Measurements from ENCODE around the gene DEPDC1B.
"Not testable (repeated sequence)": the region's sequence is repeated elsewhere in the genome, so short reads cannot be mapped to it uniquely, and the experiment has no call there.

DEPDC1B gene

DNA sequence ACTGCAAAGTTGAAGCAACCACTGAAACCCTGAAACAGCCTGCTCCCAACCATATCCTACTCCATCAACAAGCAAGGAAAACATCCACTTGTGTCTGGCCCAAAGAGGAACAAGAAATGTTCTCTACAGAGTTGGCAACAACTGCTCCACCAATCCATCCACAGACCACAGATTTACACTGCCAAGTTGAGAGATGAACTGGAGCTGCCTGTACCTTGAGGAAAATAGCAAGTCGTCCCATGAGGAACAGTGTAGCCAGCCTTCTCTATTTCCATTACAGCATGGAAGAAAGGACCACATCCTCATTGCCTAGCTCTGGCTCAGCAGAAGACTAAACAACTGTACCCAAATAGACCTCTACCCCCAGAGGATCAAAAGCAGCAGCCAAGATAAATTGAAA is 60.4 kb downstream of the DEPDC1B start:
- DNase-seq, result no peak

DNA sequence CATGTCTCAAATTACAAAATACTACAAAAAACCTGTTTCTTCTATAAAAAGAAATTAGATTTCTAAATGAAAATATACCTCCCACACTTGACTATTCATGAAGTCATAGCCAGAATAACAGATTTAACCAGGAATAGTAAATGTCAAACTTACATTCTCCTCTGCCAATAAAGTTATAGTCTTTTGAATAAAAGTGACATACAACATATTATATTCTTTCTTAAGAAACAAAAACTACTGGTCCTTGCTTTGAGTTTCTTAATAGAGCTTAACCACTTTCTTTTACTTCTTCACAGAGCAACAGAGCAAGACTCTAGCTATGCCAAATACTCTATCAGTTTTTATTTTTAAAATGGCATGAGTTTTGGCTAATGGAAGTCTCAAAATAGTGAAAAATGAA is 61.7 kb downstream of the DEPDC1B start:
- no peak for DNase-seq

DNA sequence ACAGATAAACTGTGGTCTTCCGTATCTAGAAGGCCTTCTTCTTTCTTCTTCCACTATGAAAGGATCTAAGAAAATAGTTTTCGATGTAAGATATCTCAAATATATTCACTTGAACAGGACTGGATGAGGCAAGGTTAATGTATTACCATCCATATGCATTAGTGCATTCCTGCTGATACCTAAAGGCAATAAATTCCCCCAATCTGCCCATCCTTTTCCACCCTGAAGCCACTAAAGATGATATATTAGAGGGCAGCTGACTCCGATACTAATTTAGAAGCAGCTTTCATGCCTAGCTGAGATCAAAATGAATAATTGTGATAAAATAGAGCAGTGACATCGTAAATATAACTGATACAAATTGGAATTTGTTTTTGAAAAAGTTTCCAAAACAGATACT is 63.3 kb downstream of the DEPDC1B start:
- no peak for DNase-seq

DNA sequence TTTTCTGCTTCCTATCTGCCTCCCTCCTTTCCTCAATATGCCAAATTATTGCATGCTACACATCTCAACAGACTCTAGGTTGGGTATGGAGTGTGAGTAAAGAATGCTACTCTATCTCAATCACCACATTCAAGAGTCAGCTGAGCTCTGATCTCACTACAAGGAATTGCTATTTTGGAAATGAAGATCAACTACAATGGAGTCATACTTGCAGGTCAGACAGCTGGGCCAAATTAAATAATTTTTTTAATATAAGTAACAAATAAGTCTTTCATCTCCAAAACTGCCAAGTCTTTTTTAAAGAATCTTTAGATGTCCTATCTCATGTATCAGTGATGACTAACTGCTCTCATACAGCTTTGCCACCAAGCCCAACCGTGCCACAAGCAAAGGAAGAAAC is 64.0 kb downstream of the DEPDC1B start:
- no peak for DNase-seq

- no peak for DNase-seq
Measured at GRCh38 chr5:60634051-60634450, 65.9 kb downstream of the DEPDC1B start.

GRCh38 chr5:60633341-60633740 is 66.6 kb downstream of the DEPDC1B start:
- DNase-seq, result no peak

GRCh38 chr5:60632153-60632552 is 67.8 kb downstream of the DEPDC1B start:
- DNase-seq, result no peak

- no peak for DNase-seq
Measured at GRCh38 chr5:60630836-60631235, 69.1 kb downstream of the DEPDC1B start.

DNA sequence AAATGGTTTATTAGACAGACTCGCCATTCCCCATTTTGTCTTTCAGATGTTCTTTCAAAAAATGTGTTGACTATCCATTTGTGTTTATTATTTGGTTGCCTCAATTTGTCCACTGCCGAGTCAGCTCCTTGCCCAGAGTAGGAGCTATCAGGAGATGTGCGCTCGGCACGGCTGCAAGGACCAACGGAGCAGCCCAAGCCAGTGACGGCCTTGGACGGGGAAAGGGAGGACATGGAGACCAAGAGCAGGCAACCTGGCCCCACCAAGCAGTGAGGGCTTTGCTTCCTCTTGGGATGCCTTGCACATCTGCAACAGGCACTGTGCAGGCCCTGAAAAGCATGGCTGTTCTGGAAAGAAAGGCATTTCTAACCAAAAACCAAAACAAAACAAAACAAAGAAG is 69.8 kb downstream of the DEPDC1B start:
- DNase-seq, result no peak

GRCh38 chr5:60624875-60625274 is 75.1 kb downstream of the DEPDC1B start:
- DNase-seq, result not testable (repeated sequence)

GRCh38 chr5:60620752-60621151 is 79.2 kb downstream of the DEPDC1B start:
- not testable (repeated sequence) for DNase-seq

DNA sequence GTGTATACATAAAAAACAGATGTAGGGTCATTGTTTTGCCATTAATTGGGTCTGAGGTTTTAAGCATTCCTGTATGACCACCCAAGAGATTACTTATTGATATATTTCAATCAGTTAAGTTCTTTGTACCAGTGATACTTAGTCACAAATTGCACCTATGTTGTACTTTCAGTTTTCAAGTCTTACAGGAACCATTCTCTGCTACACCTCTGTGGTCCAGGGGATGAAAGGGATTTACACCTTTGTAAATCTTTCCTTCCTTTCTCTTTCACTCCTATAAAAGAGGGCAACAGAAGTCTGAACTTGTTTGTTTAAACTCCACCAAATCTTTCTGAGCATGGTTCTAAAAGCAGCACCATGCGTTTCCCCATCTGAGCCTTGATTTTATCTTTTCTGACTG is 86.1 kb downstream of the DEPDC1B start:
- DNase-seq, result no peak

DNA sequence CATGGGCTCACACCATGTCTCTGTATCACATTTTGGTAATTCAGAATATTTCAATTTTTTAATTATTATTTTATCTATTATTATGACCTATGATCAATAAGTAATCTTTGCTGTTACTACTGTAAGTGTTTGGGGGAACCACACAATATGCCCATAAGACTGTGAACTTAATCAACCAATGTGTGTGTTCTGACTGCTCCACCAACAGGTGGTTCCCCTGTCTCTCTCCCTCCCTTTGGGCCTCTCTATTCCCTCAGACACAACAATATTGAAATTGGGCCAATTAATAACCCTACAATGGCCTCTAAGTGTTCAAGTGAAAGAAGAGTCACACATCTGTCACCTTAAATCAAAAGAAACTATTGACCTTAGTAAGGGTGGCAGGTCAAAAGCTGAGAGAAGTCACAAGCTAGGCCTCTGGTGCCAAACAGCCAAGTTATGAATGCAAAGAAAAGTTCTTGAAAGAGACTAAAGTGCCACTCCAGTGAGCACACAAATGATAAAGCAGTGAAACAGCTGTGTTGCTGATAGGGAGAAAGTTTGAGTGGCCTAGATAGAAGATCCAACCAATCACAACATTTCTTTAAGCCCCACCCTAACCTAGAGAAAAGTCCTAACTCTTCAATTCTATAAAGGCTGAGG is 88.7 kb downstream of the DEPDC1B start:
- no peak for DNase-seq

DNA sequence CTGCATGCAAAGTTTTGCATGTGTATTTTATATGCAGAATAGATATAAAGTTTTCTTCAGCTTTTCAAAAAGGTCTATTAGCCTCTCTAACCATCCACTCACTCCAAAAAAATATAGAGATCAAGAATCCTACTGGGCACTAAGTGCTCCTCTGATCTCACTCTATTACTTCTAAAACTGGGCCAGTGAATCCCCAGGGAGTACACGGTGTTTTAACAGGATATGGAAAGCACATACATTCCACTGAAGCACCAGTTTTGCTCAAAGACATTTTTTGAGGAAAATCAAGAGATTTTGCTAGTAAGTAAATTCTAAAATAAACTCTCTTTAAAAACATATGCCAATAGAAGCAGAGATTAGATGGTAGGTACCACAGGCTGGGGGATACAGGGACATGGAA is 95.2 kb downstream of the DEPDC1B start:
- no peak for DNase-seq

GRCh38 chr5:60598424-60598823 is 101.5 kb downstream of the DEPDC1B start:
- DNase-seq, result no peak

GRCh38 chr5:60597572-60598320 is 102.2 kb downstream of the DEPDC1B start:
- no peak for DNase-seq

DNA sequence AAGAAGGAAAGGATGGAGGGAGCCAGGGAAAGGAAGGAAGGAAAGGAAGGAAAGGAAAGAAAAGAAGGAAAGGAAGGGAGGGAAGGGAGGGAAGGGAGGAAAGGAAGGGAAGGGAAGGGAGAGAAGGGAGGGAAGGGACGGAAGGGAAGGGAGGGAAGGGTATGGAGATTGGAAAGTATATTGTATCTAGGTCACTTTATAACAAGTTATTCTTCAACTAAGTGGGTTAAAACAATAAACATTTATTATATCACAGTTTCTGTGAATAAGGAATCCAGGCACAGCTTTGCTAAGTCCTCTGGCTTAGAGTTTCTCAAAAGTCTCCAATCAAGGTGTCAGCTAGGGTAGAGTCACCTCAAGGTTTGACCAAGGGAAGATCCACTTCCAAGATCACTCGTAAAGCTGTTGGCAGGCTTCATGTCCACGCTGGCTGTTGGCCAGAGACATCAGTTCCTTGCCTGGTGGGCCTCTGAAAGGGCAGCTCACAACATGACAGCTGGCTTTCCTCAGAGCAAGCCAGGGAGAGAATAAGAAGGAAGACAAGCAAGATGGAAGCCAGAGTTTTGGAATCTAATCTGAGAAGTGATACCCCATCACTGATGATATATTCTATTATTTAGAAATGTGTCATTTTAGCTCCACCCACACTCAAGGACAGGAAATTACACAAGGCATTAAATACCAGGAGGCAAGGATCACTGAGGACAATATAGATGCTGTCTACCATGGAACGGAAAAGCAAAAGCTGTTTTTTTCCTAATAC is 105.1 kb downstream of the DEPDC1B start:
- DNase-seq, result no peak

GRCh38 chr5:60590172-60590571 is 109.8 kb downstream of the DEPDC1B start:
- no peak for DNase-seq

- DNase-seq, result not testable (repeated sequence)
Measured at GRCh38 chr5:60587312-60587711, 112.7 kb downstream of the DEPDC1B start.

- no peak for DNase-seq
Measured at GRCh38 chr5:60586307-60586901, 113.6 kb downstream of the DEPDC1B start.

GRCh38 chr5:60585618-60586017 is 114.3 kb downstream of the DEPDC1B start:
- no peak for DNase-seq

GRCh38 chr5:60584304-60584703 is 115.7 kb downstream of the DEPDC1B start:
- no peak for DNase-seq

DNA sequence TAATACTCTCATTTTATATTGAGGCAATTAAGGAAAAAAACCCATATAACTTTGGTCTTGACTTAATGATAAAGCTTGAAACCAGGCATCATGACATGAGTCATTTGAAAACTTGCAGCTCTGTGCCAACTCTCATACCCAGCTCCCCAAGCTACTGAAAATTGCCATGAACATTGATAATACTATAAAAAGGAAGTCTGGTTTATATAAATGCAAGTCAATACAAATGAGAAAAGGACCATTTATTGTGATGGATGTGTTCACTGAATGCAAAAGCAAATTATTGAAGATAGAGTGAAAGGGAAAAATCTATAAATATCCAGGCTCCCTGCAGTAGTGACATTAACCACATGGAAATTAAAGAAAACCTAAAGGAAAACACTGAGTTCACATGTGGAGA is 116.3 kb downstream of the DEPDC1B start:
- DNase-seq, result no peak

DNA sequence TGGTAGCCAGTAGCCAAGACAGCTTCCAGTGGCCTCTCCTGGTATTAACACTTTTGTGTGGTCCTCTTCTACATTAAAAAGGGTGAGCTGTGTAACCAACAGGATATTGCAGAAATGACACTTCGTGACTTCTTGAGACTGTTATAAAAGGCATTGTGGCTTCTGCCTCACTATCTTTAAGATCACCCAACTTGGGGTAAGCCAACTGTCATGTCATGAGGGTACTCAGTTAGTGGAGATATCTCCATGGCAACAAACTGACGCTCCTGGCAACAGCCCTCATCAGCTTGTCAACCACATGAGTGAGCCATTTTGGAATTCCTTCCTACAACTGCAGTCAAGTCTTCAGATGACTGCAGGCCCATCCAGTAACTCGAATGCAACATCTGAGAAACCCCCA is 121.7 kb downstream of the DEPDC1B start:
- DNase-seq, result no peak

Data from activated naive CD4-positive, alpha-beta T cell (primary cell).